Activated naive CD8-positive, alpha-beta T cell treated with anti-CD3 and anti-CD28 coated beads for 36 hours (primary cell): ENCODE measurements around the gene ANXA4. TPM values are rescaled to one million over a fixed set of nuclear protein-coding genes. Genes with fewer than 3 reads are reported as not detected.
"Not testable (repeated sequence)": the region's sequence is repeated elsewhere in the genome, so short reads cannot be mapped to it uniquely, and the experiment has no call there.

ENCODE experiments used
- DNase-seq: peaks from one replicate; pipeline ENCODE4 v3.0.0; 2021
- H3K27ac Mint-ChIP-seq: one replicate; pipeline ENCODE4 v1.8.0; 2022; ENCODE audit warnings: mild to moderate bottlenecking, moderate library complexity, mixed read lengths
- H3K27me3 Mint-ChIP-seq: one replicate; pipeline ENCODE4 v1.8.0; 2022; ENCODE audit warnings: mild to moderate bottlenecking, mixed read lengths
- H3K36me3 Mint-ChIP-seq: one replicate; pipeline ENCODE4 v1.8.0; 2021; ENCODE audit warnings: mild to moderate bottlenecking, mixed read lengths
- H3K4me1 Mint-ChIP-seq: one replicate; pipeline ENCODE4 v1.8.0; 2021; ENCODE audit warnings: mixed read lengths
- H3K4me3 Mint-ChIP-seq: one replicate; pipeline ENCODE4 v1.8.0; 2022; ENCODE audit warnings: mild to moderate bottlenecking, moderate library complexity, mixed read lengths
- H3K9me3 Mint-ChIP-seq: one replicate; pipeline ENCODE4 v1.8.0; 2022; ENCODE audit warnings: mixed read lengths
- total RNA-seq, 2 experiments: library from RNA; stranded (reverse); gene quantifications; one replicate each; pipeline ENCODE4 v1.2.3, GENCODE V29; 2021

ANXA4 gene
- total RNA-seq, 2 experiments from 2014 or later: 15.2 to 15.6 TPM

- Mint-ChIP-seq H3K4me3 (no peak overlapping the region), H3K27ac (no peak overlapping the region), H3K4me1 (peaks cover 10% of the 10 kb centered on the region), H3K27me3 (no peaks in the 10 kb centered on the region), H3K9me3 (no peaks in the 10 kb centered on the region), H3K36me3 (no peaks in the 10 kb centered on the region)
- no peak for DNase-seq
Observed at GRCh38 chr2:69755862-69756467, 14.0 kb downstream of the ANXA4 start.

- no peak overlapping the region for H3K27ac Mint-ChIP-seq
- DNase-seq: no peak
- H3K27me3 Mint-ChIP-seq: no peaks in the 10 kb centered on the region
- H3K4me1 Mint-ChIP-seq: peaks cover 23% of the 10 kb centered on the region
- no peaks in the 10 kb centered on the region for H3K36me3 Mint-ChIP-seq
- H3K9me3 Mint-ChIP-seq: no peaks in the 10 kb centered on the region
- H3K4me3 Mint-ChIP-seq: no peak overlapping the region
Observed at GRCh38 chr2:69762025-69762424, 20.1 kb downstream of the ANXA4 start.

GRCh38 chr2:69762513-69763494, 20.9 kb downstream of the ANXA4 start:
- H3K27me3 Mint-ChIP-seq: no peaks in the 10 kb centered on the region
- DNase-seq: no peak
- no peak overlapping the region for H3K4me3 Mint-ChIP-seq

GRCh38 chr2:69763831-69764230, 21.9 kb downstream of the ANXA4 start:
- H3K36me3 Mint-ChIP-seq, H3K27me3 Mint-ChIP-seq, H3K27ac Mint-ChIP-seq, DNase-seq, H3K4me3 Mint-ChIP-seq, H3K9me3 Mint-ChIP-seq: not testable (repeated sequence)
- peaks cover 27% of the 10 kb centered on the region for H3K4me1 Mint-ChIP-seq

More at GRCh38 chr2:69762513-69763494, 20.9 kb downstream of the ANXA4 start:
- no peaks in the 10 kb centered on the region for H3K36me3 Mint-ChIP-seq
- no peak overlapping the region for H3K27ac Mint-ChIP-seq
- H3K9me3 Mint-ChIP-seq: no peaks in the 10 kb centered on the region
- H3K4me1 Mint-ChIP-seq: peaks cover 23% of the 10 kb centered on the region

GRCh38 chr2:69764286-69765095, 22.6 kb downstream of the ANXA4 start:
- DNase-seq: no peak
- H3K4me3 Mint-ChIP-seq: no peak overlapping the region
- H3K36me3 Mint-ChIP-seq: no peaks in the 10 kb centered on the region
- peak overlapping the region; percentile 62 for H3K27ac Mint-ChIP-seq
- H3K4me1 Mint-ChIP-seq: peaks cover 30% of the 10 kb centered on the region
- H3K27me3 Mint-ChIP-seq: no peaks in the 10 kb centered on the region
- H3K9me3 Mint-ChIP-seq: no peaks in the 10 kb centered on the region

DNA sequence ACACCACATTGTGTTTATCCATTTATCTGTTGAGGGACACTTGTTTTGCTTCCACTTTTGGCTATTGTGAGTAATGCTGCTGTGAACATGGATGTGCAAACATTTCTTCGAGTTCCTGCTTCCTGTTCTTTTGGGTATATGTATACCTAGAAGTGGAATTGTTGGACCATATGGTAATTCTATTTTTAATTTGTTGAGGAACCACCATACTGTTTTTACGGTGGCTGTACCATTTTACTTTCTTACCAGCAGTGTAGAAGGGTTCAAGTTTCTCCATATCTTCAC, 23.1 kb downstream of the ANXA4 start:
- Mint-ChIP-seq H3K4me3 (no peak overlapping the region), H3K9me3 (no peaks in the 10 kb centered on the region), H3K27me3 (no peaks in the 10 kb centered on the region), H3K36me3 (no peaks in the 10 kb centered on the region), H3K27ac (peak overlapping the region; percentile 62), H3K4me1 (peaks cover 34% of the 10 kb centered on the region)
- no peak for DNase-seq

- Mint-ChIP-seq H3K27ac (no peak overlapping the region), H3K36me3 (no peaks in the 10 kb centered on the region), H3K27me3 (no peaks in the 10 kb centered on the region), H3K4me1 (peaks cover 39% of the 10 kb centered on the region), H3K9me3 (no peaks in the 10 kb centered on the region), H3K4me3 (no peak overlapping the region)
- DNase-seq: no peak
Observed at GRCh38 chr2:69766014-69766413, 24.1 kb downstream of the ANXA4 start.

- Mint-ChIP-seq H3K27me3 (no peaks in the 10 kb centered on the region), H3K27ac (no peak overlapping the region), H3K4me3 (no peak overlapping the region), H3K36me3 (no peaks in the 10 kb centered on the region), H3K4me1 (peaks cover 39% of the 10 kb centered on the region), H3K9me3 (no peaks in the 10 kb centered on the region)
- DNase-seq: no peak
Observed at GRCh38 chr2:69767034-69767433, 25.1 kb downstream of the ANXA4 start.

GRCh38 chr2:69768235-69768634, 26.3 kb downstream of the ANXA4 start:
- H3K4me1 Mint-ChIP-seq: peaks cover 44% of the 10 kb centered on the region
- no peak overlapping the region for H3K27ac Mint-ChIP-seq

DNA sequence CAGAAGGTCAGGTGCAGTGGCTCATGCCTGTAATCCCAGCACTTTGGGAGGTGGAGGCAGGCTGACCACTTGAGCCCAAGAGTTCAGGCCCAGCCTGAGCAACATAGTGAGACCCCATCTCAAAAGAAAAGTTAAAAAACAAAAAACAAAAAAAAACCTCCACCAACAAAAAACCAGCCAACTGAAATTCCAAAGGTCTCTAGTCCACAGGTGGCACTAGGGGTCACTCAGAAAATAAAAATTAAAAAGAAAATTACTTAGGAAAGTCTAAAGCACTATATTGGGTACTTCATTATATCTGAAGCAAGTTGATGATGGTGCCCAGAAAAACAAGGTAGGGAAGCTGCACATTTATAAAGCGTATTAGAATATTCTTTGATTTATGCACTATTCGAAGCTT, 26.9 kb downstream of the ANXA4 start:
- Mint-ChIP-seq H3K9me3 (no peaks in the 10 kb centered on the region), H3K27ac (no peak overlapping the region), H3K4me1 (peaks cover 47% of the 10 kb centered on the region), H3K27me3 (no peaks in the 10 kb centered on the region), H3K36me3 (no peaks in the 10 kb centered on the region), H3K4me3 (no peak overlapping the region)
- no peak for DNase-seq

More at GRCh38 chr2:69768235-69768634, 26.3 kb downstream of the ANXA4 start:
- no peaks in the 10 kb centered on the region for H3K9me3 Mint-ChIP-seq
- DNase-seq: no peak
- H3K4me3 Mint-ChIP-seq: no peak overlapping the region
- no peaks in the 10 kb centered on the region for H3K36me3 Mint-ChIP-seq
- no peaks in the 10 kb centered on the region for H3K27me3 Mint-ChIP-seq

GRCh38 chr2:69769272-69769671, 27.3 kb downstream of the ANXA4 start:
- peak overlapping the region; percentile 43 for H3K27ac Mint-ChIP-seq

DNA sequence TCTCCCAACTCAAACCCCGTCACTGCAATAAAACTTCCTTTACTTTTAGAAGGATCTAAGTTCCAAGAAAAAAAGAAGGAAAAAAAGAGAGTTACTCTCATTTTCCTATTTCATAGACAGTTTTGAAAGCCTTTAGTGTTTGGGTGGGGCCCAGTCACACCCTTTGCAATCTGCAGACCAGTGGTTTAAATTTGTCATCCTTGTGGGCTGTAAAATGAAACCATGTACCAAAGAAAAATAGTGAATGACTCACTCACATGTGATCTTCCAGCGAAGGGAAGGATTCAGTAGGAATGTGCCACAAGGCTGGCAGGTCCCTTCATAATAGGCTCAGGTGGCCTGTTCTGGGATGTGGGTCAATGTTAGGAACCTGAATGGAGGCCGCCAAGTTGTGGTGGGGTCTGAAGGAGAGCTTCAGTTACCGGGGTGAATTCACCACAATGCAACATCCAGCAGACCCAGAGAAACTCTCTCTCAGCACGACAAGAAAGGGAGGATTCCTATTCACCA, 28.3 kb downstream of the ANXA4 start:
- Mint-ChIP-seq H3K36me3 (no peaks in the 10 kb centered on the region), H3K27ac (peak overlapping the region; percentile 15), H3K27me3 (no peaks in the 10 kb centered on the region), H3K9me3 (no peaks in the 10 kb centered on the region), H3K4me1 (peaks cover 47% of the 10 kb centered on the region), H3K4me3 (no peak overlapping the region)
- DNase-seq: no peak

More at GRCh38 chr2:69769272-69769671, 27.3 kb downstream of the ANXA4 start:
- H3K4me3 Mint-ChIP-seq: no peak overlapping the region
- H3K36me3 Mint-ChIP-seq: no peaks in the 10 kb centered on the region
- H3K4me1 Mint-ChIP-seq: peaks cover 46% of the 10 kb centered on the region
- H3K27me3 Mint-ChIP-seq: no peaks in the 10 kb centered on the region
- no peak for DNase-seq
- no peaks in the 10 kb centered on the region for H3K9me3 Mint-ChIP-seq

DNA sequence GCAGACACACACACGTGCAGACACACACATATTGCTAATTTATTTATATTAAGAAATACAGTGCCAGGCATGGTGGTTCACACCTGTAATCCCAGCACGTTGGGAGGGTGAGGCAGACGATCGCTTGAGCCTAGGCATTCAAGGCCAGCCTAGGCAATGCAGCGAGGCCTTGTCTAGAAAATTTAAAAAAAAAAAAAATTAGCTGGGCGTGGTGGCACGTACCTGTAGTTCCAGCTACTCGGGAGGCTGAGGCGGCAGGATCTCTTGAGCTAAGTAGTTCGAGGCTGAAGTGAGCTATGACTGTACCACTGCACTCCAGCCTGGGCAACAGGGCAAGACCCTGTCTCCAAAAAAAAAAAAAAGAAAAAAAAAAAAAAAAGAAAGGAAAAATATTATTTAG, 28.8 kb downstream of the ANXA4 start:
- no peaks in the 10 kb centered on the region for H3K9me3 Mint-ChIP-seq
- H3K27ac Mint-ChIP-seq: no peak overlapping the region
- H3K4me3 Mint-ChIP-seq: no peak overlapping the region
- DNase-seq: no peak
- peaks cover 47% of the 10 kb centered on the region for H3K4me1 Mint-ChIP-seq
- H3K27me3 Mint-ChIP-seq: no peaks in the 10 kb centered on the region
- no peaks in the 10 kb centered on the region for H3K36me3 Mint-ChIP-seq

DNA sequence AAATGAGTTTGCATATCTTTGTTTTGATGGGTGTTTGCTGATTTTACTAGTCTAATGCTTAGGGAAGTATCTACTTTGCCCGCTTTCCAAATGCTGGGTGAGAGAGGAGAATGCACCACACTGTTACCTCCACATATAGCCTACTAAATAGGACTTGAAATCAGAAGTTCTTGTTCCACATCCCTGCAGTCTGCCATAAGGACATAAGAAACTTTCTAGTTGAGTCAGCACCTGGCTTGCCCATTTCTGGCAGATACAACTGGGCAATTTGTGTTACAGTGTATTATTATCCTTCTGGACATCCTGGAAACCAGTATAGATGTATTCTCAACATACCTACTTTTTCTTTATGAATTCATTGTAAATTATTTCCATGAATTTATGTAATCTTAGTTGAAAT, 29.5 kb downstream of the ANXA4 start:
- DNase-seq: no peak
- Mint-ChIP-seq H3K36me3 (peaks cover under 1% of the 10 kb centered on the region), H3K4me1 (peaks cover 47% of the 10 kb centered on the region), H3K27me3 (no peaks in the 10 kb centered on the region), H3K27ac (no peak overlapping the region), H3K4me3 (no peak overlapping the region), H3K9me3 (peaks cover 3% of the 10 kb centered on the region)

GRCh38 chr2:69773206-69773605, 31.3 kb downstream of the ANXA4 start:
- Mint-ChIP-seq H3K36me3 (peaks cover 2% of the 10 kb centered on the region), H3K9me3 (peaks cover 3% of the 10 kb centered on the region), H3K27me3 (no peaks in the 10 kb centered on the region), H3K27ac (peak overlapping the region; percentile 87), H3K4me3 (no peak overlapping the region), H3K4me1 (peaks cover 47% of the 10 kb centered on the region)
- DNase-seq: no peak
